Heart right ventricle (tissue), 16 donors: ENCODE data around the gene OR6V1. TPM values are rescaled to one million over a fixed set of nuclear protein-coding genes. Genes with fewer than 3 reads are reported as not detected.

Source experiments
- ATAC-seq, 8 donors: fragments of 200-7000 bp; cut with Tn5 transposase; one replicate each; pipeline ENCODE4 v1.9.1; 2020; ENCODE audit warnings: mild to moderate bottlenecking in 8 of 8, moderate library complexity in 8 of 8, moderate number of reproducible peaks in 1 of 8
- DNase-seq, 2 donors: peaks; one replicate each; pipeline ENCODE4 v3.0.0-alpha.2; 2020
- H3K27ac ChIP-seq, 10 donors: fragments of 200-600 bp; sonication (generic) in 2 of 10; one replicate each; pipeline versions ENCODE4 v1.5.0 to v1.8.0; 2020 to 2022; ENCODE audit warnings: mild to moderate bottlenecking in 3 of 10
- H3K27me3 ChIP-seq, 7 donors: fragments of 200-600 bp; one replicate each; pipeline ENCODE4 v1.8.0; 2021 to 2022; ENCODE audit warnings: mild to moderate bottlenecking in 2 of 7
- H3K36me3 ChIP-seq, 9 donors: fragments of 200-600 bp; sonication (generic) in 1 of 9; one replicate each; pipeline versions ENCODE4 v1.5.0 to v1.8.0; 2020 to 2022; ENCODE audit warnings: mild to moderate bottlenecking in 2 of 9
- H3K4me1 ChIP-seq, 9 donors: fragments of 200-600 bp; sonication (generic) in 1 of 9; one replicate each; pipeline versions ENCODE4 v1.5.0 to v1.8.0; 2020 to 2022; ENCODE audit warnings: mild to moderate bottlenecking in 4 of 9
- H3K4me3 ChIP-seq, 10 donors: fragments of 200-600 bp; sonication (generic) in 2 of 10; one replicate each; pipeline versions ENCODE4 v1.5.0 to v1.8.0; 2020 to 2022; ENCODE audit warnings: mild to moderate bottlenecking in 7 of 10, moderate library complexity in 2 of 10
- H3K9me3 ChIP-seq, 11 donors: fragments of 200-600 bp in 10 of 11; sonication (generic) in 2 of 11; one replicate each; pipeline versions ENCODE4 v1.5.0 to v1.8.0; 2013 to 2022; ENCODE audit warnings: mild to moderate bottlenecking in 2 of 11, control low read depth in 1 of 11, moderate library complexity in 1 of 11
- WGBS, 2 donors: extraction: QIAGEN DNeasy Blood & Tissue Kit; methylation state at CpG; one replicate each; pipeline ENCODE4 v1.1.7; 2013; ENCODE audit warnings: inconsistent platforms in 1 of 2; 5-methylcytosine and 5-hydroxymethylcytosine counted together
- intact Hi-C, 10 donors: fragments of 100-400 bp; cut with DNase I; formaldehyde crosslinking; loops; one replicate each; pipeline versions ENCODE4 v1.11.1 to v1.14.2; 2022
- polyA plus RNA-seq, 2 donors: library from polyadenylated mRNA; stranded (reverse); fragments of 200-250 nt; gene quantifications; one replicate each; pipeline ENCODE4 v1.2.3, GENCODE V29; 2013
- total RNA-seq, 10 donors: library from RNA; stranded (reverse); fragmentation: NEBNext Ultra II Directional in 3 of 10; extraction: Animal tissue kit (Norgen Biotek cat#: 25700) in 3 of 10; gene quantifications; one replicate each; pipeline versions ENCODE4 v1.2.1 to v1.2.4, GENCODE V29; 2021 to 2023
- TF ChIP-seq, protein P1 (sequence below), 9 donors: fragments of 200-600 bp; sonication (generic) in 2 of 9; IDR thresholded peaks; one replicate each; pipeline versions ENCODE4 v1.5.0 to v1.8.0; 2021 to 2022; ENCODE audit warnings: antibody characterized with exemption in 9 of 9, mild to moderate bottlenecking in 5 of 9, moderate library complexity in 1 of 9
- donor health status: Arrhythmogenic right ventricular cardiomyopathy.
- donor health status: ischemic (EF 13 %, LVEDD 7.1; RV severe dilation, severe dysfunction).
- donor health status: healthy with polysubstance abuse.
- donor health status: DM: no; HTN: yes; CAD: no.
- donor health status: DM: no; HTN: no; CAD: no.
- donor health status: ischemic (EF 25% LVEDD 6.9; RV normal size, moderate dysfunction).
- donor health status: ischemic (EF 25% LVEDD 5.7; RV mildly dilated, moderate dysfunction).
- donor health status: healthy.
- donor health status: DM: yes; HTN: yes; CAD: no.
- donor health status: Ischemic cardiomyopathy.
- donor health status: ischemic (EF 35%, LVEDD 5.7; RV mildly dilated, moderate dysfunction).
- donor health status: nonischemic (EF 11% LVEDD 7.7; RV severe dilation, severe dysfunction).
- donor health status: DM: yes; HTN: yes; CAD: no.
- donor health status: PGD.
- donor health status: ischemic (EF 29% LVEDD 5.4; RV normal size, mild dysfunction).
- donor health status: nonischemic (EF 23%, LVEDD 6.1; RV moderate dilation, normal function).

Gene OR6V1
- total and polyA plus RNA-seq, 12 donors: not detected

DNA sequence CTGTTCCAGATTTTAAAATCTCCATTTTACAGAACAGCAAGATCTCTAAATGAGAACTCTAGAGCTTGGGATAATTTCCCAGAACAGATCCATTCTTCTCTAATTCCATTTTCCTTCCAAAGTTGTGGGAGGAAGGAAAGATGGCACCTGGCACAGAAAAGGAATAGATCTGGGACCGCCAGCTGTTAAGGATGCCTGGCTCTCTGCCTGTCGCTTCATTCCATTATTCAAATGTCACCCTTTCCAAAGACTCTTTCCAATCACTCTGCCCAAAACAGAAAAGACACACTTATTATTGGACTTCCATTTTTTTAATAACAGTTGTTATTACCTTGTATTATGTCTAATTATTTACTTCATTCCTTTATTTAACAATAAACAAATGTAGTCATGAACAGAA lies 24.5 kb upstream of the OR6V1 start:
- no peak for ATAC-seq
- TF ChIP-seq, protein P1, sequence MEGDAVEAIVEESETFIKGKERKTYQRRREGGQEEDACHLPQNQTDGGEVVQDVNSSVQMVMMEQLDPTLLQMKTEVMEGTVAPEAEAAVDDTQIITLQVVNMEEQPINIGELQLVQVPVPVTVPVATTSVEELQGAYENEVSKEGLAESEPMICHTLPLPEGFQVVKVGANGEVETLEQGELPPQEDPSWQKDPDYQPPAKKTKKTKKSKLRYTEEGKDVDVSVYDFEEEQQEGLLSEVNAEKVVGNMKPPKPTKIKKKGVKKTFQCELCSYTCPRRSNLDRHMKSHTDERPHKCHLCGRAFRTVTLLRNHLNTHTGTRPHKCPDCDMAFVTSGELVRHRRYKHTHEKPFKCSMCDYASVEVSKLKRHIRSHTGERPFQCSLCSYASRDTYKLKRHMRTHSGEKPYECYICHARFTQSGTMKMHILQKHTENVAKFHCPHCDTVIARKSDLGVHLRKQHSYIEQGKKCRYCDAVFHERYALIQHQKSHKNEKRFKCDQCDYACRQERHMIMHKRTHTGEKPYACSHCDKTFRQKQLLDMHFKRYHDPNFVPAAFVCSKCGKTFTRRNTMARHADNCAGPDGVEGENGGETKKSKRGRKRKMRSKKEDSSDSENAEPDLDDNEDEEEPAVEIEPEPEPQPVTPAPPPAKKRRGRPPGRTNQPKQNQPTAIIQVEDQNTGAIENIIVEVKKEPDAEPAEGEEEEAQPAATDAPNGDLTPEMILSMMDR (IDR thresholded peaks at IDR 0.05): no peak
- H3K27ac ChIP-seq: no peak overlapping the region
- no peaks in the 10 kb centered on the region for H3K4me1 ChIP-seq
- intact Hi-C loops: loop anchor here in 1 of 10 donors (10.0 kb wide), 1 partner anchor 67 kb away; no protein-coding TSS in a partner anchor
- no peaks in the 10 kb centered on the region for H3K9me3 ChIP-seq
- H3K27me3 ChIP-seq: no peaks in the 10 kb centered on the region
- no peak overlapping the region for H3K4me3 ChIP-seq
- WGBS, 2 donors: 83 to 87% methylated on average over 2 of the region's 2 CpGs
- no peak for DNase-seq
- H3K36me3 ChIP-seq: no peaks in the 10 kb centered on the region

DNA sequence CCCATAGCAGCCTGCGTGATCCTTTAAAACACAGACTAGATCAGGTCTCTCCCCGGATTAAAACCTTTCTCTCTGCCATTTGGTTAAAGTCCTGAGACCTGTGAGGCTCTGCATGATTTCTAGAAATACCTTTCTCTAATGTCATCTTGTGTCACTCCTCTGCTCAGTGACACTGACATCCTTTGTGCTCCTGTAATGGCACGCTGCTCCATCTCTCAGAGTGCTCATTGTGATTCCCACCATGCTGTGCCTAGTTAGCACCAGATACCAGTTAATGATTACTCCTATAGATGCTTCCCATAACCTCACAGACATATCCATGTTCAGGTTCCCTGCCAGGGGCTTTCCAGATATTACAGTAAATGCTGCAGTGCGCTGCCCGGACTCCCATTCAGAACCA lies 13.5 kb upstream of the OR6V1 start:
- TF ChIP-seq, protein P1 (IDR thresholded peaks at IDR 0.05): no peak
- no peak for ATAC-seq
- no peak for DNase-seq
- Histone ChIP-seq H3K27ac (no peak overlapping the region), H3K27me3 (peaks cover 0 to 6% (median 0%) of the 10 kb centered on the region in 7 donors), H3K4me1 (peaks cover 0 to 6% (median 0%) of the 10 kb centered on the region in 9 donors), H3K9me3 (peaks cover 0 to 29% (median 6%) of the 10 kb centered on the region in 11 donors), H3K4me3 (no peak overlapping the region), H3K36me3 (no peaks in the 10 kb centered on the region)
- intact Hi-C loops: no loop called here
- 89 to 92% methylated on average over 5 of the region's 5 CpGs for WGBS, 2 donors

DNA sequence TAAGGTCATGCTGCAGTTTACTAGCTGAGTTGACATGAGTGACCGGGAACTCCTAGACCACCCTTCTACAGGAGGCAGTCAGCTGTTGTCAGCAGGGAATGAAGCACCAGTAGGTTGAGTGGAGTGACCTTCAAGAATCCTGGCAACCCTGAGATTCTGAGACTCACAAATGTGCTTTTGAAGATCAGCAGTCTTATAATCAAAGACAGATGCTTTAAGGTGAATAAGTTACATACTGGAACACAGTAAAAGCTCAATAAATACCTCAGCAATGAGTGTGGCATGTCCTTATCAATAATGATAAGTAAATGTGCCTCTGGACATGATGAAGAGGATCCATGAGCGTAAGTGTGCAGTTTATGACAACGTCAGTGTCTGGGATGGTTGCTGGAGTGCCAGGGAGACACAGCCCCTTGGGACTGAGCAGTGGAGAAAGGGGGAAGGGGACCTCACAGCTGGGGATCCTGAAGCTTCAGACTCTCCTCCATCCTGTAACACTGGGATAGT lies 11.9 kb upstream of the OR6V1 start:
- Histone ChIP-seq H3K4me1 (peaks cover 0 to 6% (median 0%) of the 10 kb centered on the region in 9 donors), H3K36me3 (no peaks in the 10 kb centered on the region), H3K9me3 (peaks cover 0 to 14% (median 0%) of the 10 kb centered on the region in 11 donors), H3K4me3 (no peak overlapping the region), H3K27ac (no peak overlapping the region), H3K27me3 (peaks cover 0 to 6% (median 0%) of the 10 kb centered on the region in 7 donors)
- DNase-seq (no peak), ATAC-seq (no peak)
- TF ChIP-seq, protein P1 (IDR thresholded peaks at IDR 0.05): no peak
- intact Hi-C loops: no loop called here
- WGBS, 2 donors: 65 to 68% methylated on average over 3 of the region's 3 CpGs

DNA sequence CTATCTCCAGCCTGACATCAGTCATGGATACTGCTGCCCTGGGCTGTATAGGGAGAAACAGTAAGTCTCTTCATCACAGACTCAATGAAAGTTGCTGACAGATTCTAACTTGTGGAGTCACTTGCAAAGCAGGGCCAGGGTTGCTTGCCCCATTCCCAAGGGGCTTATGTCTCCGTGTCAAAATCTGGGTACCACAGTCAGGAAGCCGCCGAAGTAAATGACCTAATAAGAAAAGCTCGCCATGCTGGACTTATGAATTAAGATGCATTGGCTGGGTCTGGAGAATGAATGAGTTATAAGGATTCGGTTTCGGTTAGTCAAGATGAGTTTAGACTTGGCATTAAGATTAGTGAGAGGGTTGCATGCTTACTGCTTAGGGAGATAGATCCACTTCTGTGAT lies 10.8 kb upstream of the OR6V1 start:
- intact Hi-C loops: no loop called here
- ATAC-seq (no peak), DNase-seq (no peak)
- Histone ChIP-seq H3K4me3 (no peak overlapping the region), H3K36me3 (no peaks in the 10 kb centered on the region), H3K27ac (no peak overlapping the region), H3K9me3 (peaks cover 0 to 3% (median 0%) of the 10 kb centered on the region in 11 donors), H3K27me3 (peaks cover 0 to 6% (median 0%) of the 10 kb centered on the region in 7 donors), H3K4me1 (peaks cover 0 to 11% (median 0%) of the 10 kb centered on the region in 9 donors)
- TF ChIP-seq, protein P1 (IDR thresholded peaks at IDR 0.05): no peak
- WGBS, 2 donors: 90% methylated on average over 6 of the region's 6 CpGs
